ENCODE results near the gene CCDC57.

Gene CCDC57

DNA sequence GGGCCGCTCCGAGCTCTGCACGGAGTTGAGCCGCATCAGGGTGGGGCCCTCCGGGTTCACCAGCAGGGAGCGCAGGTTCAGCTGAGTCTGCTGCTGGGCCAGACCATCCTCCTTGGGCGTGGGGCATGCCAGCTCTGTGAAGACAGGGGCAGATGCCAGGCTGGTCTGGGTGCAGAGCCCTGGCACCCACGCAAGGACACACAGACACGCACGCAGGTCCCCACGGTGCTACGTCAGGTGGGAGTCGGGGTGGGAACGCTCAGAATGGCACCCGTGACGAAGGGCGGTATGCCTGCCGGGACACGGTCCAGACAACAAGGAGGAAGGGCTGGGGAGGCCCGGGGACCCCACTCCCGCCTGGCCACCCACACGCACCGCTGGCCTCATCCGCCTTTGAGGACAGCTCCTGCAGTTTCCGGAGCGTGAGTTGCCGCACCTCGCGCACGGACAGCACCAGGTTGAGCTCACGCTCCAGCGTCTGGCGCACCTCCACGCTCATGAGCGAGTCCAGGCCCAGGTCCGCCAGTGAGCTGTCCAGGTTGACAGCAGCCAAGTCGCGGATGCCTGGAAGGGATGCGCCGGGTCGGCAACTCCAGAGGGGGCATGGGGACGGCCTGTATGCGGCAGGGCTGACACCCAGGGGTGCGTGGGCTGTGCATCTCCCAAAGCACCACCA is 131.7 kb downstream of the CCDC57 start:
- DNase-seq (ENCODE audit: low spot score): no peak

DNA sequence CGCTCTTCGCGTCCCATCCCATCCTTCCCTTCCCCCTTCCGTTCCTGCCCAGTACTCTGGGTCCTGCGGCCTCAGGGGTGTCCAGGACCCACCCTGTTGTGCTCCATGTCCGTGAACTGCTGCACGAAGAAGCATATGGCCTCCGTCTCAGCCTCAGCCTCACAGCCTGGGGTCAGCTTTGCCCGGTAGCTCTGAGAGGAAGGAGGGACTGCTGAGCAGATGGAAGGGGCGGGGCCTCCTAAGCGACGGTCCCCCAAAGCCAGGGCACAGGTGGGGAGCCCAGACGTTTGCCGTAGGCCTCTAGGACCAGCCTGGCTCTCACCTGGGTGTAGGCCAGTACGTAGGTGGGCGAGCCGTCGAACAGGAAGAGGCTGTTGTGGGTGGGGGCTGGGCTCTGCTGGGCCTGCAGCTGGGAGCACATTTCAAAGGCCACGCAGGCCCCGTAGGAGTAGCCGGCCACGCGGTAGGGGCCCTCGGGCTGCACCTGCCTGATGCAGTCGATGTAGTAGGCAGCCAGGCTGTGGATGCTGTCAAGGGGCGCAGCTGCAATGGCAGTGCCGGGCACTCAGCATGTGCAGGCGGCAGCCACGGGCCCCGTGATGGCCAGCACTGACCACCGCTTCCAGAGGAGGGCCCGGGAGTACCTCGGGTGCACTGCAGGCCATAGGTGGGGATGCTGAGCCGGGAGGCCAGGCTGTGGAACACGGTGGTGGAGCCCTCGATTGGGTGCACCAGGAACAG is 132.4 kb downstream of the CCDC57 start:
- no peak for DNase-seq (ENCODE audit: low spot score)

DNA sequence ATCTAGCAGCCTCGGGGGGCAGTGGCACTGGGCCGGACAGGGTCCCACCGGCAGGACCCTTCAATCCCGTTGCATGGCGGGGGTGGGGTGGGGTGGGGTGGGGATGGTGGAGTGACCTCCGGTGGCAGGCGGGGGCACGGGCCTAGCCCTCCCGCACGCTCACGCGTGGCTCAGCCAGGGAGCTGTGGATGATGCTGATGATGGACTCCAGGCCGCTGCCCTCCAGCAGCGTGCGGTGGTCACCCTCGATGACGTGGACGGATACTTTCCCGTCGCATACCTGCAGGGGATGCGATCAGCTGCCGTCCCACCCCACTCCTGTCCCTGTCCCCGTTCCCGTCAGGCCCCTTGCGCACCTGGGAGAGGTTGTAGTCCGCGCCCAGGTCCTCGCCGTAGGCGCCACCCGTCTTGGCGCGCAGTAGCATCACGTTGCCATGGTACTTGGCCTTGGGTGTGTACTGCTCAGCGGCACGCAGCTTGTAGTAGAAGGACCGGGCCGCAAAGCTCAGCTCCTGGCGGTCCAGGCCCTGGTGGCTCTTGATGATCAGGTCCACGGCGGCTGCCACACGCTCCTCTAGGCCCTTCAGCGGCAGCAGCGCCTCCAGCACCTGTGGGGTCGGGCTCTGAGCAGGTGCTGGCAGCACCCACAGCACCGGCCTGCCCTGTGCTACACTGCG is 133.5 kb downstream of the CCDC57 start:
- DNase-seq (ENCODE audit: low spot score): no peak

DNA sequence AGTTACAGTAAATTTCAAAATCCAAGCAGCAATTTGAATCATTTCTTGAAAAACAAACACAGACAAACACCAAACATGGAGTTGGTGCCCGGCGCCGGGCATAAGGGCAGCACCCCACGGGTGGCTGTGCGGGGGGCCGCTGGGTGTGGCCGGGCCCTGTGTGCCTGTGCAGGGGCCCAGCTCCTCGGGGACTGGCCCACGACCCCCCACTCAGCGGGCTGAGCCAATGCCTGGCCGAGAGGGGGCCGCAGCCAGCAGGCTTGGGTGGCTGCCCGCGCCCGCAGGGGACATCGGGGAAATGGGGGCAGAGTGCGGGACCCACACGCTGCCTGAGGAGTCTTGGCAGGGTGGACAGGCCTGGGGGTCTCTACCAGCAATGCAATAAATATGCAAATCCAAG is 134.2 kb downstream of the CCDC57 start:
- no peak for DNase-seq (ENCODE audit: low spot score)

DNA sequence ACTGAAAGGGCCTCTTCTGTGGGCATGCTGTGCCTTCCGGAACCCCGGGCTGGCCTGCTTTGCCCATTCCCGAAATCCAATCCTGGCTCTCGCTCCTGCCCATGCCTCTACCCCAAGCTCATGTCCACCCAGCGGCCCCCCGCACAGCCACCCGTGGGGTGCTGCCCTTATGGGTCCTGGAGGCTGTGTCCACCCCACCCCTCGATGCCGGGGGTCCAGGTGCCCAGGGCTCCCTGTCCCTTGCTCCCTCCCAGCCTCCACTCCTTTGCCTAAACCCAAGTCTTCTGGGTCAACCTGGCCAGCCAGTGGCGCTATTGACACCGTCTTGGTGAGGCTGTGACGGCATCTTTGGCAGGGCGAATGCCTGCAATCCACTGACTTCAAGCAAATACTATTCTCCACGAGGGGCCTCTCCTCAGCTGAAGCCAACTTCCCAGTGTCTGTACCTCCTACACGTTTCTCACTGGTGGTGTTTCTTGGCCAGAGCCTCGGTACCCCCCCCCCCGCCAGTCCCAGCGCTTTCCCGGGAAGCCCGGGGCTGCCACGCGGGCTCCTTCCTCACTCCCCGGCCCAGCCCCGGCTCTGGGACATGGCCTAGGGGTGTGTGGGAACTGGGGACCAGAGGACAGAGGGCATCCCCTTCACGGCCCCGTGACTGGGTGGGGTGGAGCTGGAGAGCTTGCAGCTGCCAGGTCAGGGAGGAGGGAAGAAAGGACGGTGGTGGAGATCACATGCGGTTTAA is 134.9 kb downstream of the CCDC57 start:
- DNase-seq (ENCODE audit: low spot score): no peak

DNA sequence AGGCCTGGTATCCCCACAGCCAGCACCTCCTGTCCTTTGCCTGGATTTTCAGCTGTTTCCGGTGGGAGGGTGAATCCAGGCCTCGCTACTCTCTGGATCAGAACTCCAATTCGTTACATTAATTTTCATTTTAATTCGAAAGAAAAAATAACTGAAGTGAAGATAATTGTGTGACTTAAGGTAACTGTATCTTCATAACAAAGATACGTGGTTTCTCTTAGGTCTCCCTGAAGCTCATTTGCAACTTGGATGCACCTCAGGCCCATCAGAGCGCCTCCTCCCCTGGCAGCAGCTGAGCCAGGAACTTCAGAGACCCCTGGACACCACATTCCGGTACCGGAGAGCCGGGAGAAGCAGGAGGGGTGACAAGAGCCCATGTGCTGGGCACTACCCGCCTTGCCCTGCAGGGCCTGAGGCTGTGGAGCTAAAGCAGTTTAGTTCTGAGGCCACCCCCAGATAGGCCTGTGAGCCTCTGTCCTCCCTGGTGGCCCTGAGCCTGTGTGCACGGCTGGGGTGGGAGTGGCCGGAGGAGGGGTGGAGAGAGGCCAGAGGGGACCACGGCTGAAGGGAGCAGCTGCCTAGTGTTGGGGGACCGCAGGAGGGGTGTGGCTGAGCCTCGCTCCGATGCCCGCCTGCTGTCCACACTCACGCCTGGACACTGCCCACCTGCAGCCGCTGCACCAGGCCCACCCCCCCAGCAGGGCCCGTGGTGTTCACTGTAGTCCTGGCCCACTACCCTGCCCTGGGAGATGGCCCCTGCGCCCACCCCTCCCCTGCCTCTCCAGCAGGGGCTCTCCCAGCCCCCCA is 135.7 kb downstream of the CCDC57 start:
- no peak for DNase-seq (ENCODE audit: low spot score)

DNA sequence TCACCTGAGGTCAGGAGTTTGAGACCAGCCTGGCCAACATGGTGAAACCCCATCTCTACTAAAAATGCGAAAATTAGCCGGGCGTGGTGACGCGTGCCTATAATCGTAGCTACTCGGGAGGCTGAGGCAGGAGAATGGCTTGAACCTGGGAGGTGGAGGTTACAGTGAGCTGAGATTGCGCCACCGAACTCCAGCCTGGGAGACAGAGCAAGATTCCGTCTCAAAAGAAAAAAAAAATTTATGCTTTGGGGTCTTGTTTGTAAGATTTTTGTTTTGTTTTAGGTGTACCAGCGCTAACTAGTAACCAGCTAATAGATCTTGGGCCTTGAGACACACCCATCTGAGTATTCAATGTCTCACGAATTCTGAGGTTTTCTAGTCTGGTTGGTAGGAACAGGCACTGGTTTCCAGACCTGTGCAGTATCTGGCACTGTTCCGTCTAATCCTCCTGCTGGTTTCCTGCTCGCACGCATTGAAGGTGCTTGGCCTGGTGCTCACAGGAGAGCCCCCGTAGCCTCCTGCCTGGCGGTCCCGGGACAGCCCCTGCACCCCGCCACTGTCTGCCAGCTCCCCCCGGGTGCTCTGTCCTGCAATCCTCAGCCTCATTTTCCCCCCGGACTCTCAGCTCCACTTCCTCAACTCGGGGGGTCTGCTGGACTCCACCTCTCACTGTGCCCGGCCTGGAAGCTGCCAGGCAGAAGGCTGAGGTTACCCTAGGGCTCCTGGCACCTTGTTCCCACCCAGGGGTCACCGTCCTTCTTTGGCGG is 136.4 kb downstream of the CCDC57 start:
- DNase-seq (ENCODE audit: low spot score): no peak

DNA sequence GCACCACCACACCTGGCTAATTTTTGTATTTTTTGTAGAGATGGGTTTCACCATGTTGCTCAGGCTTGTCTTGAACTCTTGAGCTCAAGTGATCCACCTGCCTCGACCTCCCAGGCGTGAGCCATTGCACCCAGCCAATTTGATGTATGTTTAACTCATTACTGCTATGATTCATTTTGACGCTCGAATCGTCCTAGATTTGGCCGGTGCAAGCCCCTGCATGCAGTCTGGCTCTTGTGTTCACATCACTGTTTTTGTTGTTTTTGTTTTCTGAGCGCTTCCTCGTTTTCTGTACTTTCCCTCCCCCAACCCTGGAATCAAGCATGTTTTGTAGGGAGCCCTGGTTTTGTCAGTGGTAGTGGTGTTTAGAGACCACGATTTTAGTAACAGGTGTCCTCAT is 139.2 kb downstream of the CCDC57 start:
- DNase-seq (ENCODE audit: low spot score): no peak

DNA sequence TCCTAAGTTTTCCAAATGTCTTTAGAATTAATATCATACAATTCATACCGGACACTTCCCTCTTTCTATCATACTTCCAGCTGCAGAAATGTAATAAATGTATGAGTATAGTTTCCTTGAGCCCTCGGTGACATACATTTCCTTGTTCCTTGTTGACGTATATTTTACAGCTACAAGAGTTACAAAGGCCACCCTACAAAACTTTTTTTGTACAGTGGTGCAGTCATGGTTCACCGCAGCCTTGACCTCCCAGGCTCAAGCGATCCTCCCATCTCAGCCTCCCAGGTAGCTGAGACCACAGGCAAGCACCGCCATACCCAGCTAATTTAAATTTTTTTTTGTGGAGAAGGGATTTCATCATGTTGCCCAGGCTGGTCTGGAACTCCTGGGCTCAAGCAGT is 139.8 kb downstream of the CCDC57 start:
- DNase-seq (ENCODE audit: low spot score): no peak

DNA sequence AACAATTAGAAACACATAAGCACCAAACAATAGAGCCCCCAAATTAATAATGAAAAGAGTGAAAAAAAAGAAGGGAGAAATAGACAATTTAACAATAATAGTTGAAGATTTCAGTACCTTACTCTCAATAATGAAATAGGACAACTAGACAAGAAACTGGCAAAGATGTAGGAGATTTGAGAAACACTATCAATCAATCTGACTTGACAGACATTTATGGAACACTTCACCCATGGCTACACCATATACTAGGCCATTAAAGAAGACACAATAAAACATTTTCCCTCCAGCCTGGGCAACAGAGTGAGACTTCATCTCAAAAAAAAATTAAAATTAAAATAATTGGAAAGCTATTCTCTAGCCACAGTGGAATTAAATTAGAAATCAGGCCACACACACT is 142.0 kb downstream of the CCDC57 start:
- DNase-seq (ENCODE audit: low spot score): no peak

DNA sequence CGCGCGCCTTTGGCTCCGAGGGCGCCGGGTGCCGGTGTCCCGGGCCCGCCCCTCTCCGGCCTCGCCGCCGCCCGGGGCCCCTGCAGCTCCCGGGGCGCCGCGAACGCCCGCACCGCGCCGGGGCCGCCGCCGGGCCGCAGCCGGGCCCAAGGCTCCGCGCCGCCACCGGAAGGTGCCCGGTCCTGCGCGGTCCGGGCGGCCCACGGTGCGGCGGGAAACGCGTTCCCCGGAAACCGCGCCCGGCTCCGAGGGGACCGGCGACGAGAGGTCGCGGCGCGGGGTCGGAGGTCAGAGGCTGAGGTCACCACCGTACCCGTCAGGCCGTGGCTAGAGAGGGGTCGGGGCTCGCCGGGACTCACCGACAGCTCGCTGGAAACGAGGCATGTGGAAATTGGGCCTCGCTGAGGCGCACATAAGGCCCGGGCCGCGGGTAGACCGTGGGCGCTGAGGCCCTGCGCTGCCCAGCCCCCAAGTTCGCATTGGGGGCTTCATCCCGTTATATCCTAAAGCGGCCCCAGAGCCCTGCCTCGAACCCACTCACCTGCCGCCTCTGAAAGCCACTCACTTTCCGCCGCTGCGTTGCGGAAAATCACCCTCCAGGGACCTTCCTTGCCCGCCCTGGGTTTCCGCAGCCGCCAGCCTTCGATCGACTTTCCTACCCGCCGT is 146.9 kb downstream of the CCDC57 start, which contains the start of gene DUS1L:
Gene DUS1L (minus strand): TSS at position 167 of the 666 bp plus-strand sequence. CDS start 745 bp downstream, outside the sequence.
- peak; percentile 70 for DNase-seq (ENCODE audit: low spot score)

DNA sequence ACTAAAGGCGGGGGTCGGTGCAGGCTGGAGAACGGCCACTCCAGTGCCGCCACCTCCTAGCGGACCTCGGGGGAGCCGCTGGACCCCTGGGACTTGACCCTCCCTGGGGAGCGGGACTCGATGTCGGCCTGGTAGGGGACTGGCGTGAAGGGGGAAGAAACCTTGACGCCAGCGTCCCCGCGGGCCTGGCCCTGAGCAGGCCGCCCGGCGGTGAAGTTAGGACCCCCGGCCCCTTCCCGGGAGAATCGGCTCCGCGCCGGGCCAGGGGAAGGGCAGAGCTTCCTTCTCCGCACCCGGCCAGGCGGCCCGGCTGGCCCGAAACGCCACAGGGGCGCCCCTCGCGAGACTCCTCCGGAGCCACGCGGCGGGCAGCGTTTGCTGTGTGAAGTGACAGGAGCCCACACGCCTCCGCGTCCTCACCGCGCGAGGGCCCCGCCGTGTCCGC is 147.4 kb downstream of the CCDC57 start:
- peak; percentile 11 for DNase-seq (ENCODE audit: low spot score)

DNA sequence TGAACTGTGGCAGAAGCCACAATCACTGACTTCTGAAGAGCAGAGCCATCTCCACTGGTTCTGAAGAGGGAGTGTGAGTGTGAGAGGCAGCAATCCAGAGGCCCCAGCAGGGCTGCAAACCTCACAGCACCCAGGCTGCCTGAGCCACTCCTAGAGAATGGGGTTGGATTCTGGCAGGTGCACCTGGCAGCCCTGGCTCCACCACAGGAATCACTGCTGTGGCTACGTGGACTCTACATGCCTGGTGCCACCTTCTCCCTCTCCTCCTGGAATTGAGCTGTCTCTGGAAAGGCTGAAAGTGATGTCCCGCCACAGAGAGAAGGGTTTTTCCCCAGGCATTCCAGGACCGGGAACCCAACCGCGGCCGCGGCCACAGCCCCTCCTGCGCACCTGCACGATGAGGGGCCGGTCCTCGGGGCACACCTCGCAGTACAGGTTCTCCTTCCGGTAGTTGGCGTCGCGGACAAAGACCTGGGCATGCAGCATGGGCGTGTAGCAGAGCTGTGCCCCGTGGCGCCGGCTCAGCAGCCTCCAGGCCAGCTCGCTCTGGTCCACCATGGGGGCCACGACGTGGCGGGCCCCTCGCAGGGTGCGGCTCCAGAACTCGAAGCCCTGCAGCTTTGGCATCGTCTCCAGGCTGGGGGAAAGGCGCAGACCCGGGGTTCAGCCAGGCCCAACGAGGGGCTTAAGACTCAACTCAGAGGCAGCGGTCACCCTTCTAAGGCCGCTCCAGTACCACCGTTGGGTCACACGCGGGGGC is 148.0 kb downstream of the CCDC57 start:
- DNase-seq (ENCODE audit: low spot score): no peak

DNA sequence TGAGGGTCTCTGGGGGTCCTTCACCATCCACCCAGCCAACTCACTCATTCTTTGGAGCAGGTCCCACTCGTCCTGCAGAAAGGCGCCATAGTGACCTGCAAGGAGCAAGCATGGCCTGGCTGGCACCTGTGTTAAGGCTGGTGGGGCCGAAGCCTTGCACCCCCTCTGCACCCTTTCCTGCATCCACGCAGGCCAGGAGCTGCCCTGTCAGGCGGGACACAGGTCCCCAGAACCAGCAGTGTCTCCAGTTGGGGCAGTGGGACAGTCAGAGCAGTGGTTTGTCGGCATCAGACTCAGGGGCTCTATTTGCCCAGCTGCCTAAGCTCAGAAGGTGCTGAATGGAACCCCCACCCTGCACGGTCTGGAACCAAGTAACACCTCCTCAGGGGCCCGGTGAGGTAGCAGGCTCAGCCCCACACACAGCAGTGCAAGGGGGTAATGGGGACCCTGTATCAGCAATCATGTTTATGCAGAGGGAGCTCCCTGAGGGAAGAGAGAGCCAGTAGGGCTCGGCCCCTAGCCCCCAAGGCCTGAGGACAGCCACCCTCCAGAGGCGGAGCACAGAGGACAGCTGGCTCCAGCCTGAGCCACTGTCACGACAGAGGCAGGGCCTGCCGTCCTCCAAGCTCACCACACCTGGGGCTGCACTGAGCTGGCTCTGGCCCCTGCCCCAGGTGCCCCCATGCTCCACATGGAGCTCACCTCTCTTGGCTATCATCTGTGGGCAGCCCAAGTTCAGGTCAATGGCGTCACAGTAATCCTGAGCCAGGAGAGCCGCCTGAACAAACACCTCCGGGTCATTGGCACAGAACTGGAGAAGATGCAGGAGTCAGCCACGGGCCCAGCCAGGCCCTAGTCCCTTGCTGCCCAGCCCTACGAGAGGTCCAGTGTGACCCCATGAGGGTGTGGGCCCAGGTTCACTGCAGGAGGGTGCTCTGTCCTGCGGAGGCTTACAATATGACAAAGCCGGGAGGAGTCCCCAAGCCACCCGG is 148.9 kb downstream of the CCDC57 start:
- no peak for DNase-seq (ENCODE audit: low spot score)

DNA sequence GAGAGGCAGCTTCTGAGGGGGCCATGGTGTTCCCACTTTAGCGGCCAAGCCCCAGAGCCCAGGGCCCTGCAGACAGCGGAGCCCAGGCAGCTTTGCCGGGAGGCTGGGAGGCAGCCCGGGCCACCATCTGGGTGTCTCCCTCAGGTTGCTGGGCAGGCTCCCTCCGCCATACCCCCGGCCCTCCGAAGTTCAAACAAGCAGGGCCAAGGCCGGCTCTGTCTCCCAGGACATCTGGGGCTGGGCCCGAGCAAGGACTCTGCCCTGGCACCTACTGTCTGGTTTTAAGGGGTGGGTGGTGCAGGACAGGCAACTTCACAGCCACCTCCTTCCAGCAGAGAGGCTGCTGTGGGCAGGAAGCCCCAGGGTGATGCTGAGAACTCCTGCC is 149.7 kb downstream of the CCDC57 start:
- DNase-seq (ENCODE audit: low spot score): no peak

DNA sequence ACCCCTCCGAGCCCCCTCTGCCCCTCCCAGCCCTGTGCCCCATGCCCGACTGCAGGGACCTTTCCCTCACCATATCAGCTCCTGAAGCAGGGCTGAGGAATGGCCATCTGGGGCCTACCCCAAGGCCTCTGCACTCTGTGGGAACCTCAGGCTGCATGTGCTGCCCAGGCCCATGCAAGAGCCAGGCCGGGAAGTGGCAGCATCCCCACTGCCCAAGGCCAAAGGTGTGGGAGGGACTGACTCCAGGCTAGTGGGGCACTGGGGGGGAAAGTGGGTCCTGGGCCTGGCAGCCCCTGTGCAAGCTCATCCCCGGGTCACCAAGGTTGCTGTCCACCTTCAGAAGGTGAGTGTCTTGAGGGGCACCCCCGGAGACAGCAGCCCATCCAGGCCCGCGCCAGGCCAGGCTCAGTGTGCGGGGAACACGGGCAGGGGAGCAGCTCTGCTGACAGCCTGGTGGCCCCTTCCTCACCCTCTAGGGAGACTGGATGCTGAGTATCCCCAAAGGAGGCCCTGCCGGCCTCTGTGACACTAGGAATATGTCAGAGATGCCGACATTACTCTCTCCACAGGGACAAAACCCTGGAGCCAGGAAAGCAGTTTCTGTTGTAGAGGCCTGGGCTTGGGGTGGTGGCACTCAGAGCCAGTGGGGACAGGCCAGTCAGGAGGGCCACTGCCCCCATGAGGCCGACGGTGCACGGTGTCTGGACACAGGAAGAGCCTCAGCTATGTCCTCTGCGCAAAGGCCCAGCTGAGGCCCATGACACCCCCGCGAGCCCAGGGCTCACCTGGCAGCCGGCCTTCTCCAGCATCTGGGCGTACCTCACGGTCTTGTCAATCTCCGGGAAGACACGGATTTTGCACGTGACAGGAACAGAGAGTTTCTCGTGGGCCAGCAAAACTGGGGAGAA is 150.3 kb downstream of the CCDC57 start:
- DNase-seq (ENCODE audit: low spot score): no peak
